H1 (cell line): ENCODE results near the gene AGBL1. TPM values are rescaled to one million over a fixed set of nuclear protein-coding genes. Genes with fewer than 3 reads are reported as not detected.

Experiments used
- CTCF ChIA-PET: fragments of 300-600 bp; sonication (Branson Sonifier 250); formaldehyde crosslinking; loops from one replicate; lab custom pipeline; 2021; ENCODE audit not compliant: partially characterized antibody; lab: Charles Lee
- POLR2A ChIA-PET: fragments of 300-600 bp; sonication (Branson Sonifier 250); formaldehyde crosslinking; loops from one replicate; lab custom pipeline; 2021; ENCODE audit warnings: inconsistent platforms; ENCODE audit not compliant: partially characterized antibody; lab: Charles Lee
- DNase-seq, 2 experiments: peaks; one replicate each; pipeline versions ENCODE4 v3.0.0 to v3.0.0-alpha.2; 2010 to 2022; ENCODE audit warnings: low spot score in 2 of 2, low read depth in 1 of 2, mixed read lengths in 1 of 2
- FAIRE-seq: peaks from 2 replicates; lab custom pipeline; 2011; peaks lifted over from hg19 to GRCh38; lab: Jason Lieb, UNC
- H2AFZ ChIP-seq: 2 replicates; pipeline ENCODE4 v1.8.1; 2012; ENCODE audit warnings: low read length, inconsistent platforms
- H2AK5ac ChIP-seq: 2 replicates; pipeline ENCODE4 v1.6.1; 2013; ENCODE audit warnings: low read depth, low read length
- H2BK120ac ChIP-seq: replicated peaks from 2 replicates; pipeline ENCODE3; 2013; ENCODE audit warnings: low read depth, low read length, inconsistent platforms
- H2BK12ac ChIP-seq: 2 replicates; pipeline ENCODE4 v1.6.1; 2013; ENCODE audit warnings: low read depth, low read length
- H2BK15ac ChIP-seq: 2 replicates; pipeline ENCODE4 v1.6.1; 2013; ENCODE audit warnings: low read length
- H2BK20ac ChIP-seq: 2 replicates; pipeline ENCODE4 v1.6.1; 2013; ENCODE audit warnings: low read length
- H2BK5ac ChIP-seq: 2 replicates; pipeline ENCODE4 v1.6.1; 2013; ENCODE audit warnings: low read depth, low read length
- H3K14ac ChIP-seq: 2 replicates; pipeline ENCODE4 v1.6.1; 2013; ENCODE audit warnings: inconsistent platforms; ENCODE audit not compliant: insufficient read length
- H3K18ac ChIP-seq: 2 replicates; pipeline ENCODE4 v1.6.1; 2013; ENCODE audit warnings: low read length; ENCODE audit errors: extremely low read depth
- H3K23ac ChIP-seq: 2 replicates; pipeline ENCODE4 v1.6.1; 2013; ENCODE audit warnings: inconsistent platforms; ENCODE audit not compliant: insufficient read length
- H3K23me2 ChIP-seq: 2 replicates; pipeline ENCODE4 v1.6.1; 2013; ENCODE audit warnings: low read depth, low read length
- H3K27ac ChIP-seq: 2 replicates; pipeline ENCODE4 v1.6.1; 2011; ENCODE audit warnings: low read depth, low read length, inconsistent platforms
- H3K27me3 ChIP-seq, 4 experiments: replicated peaks in 1 of 4; 1 replicate in 1 of 4; 2 replicates in 3 of 4; pipeline versions ENCODE4 v1.6.1 to v1.8.1; 2011 to 2013; ENCODE audit warnings: low read length in 3 of 4, mild to moderate bottlenecking in 3 of 4, inconsistent platforms in 2 of 4, mixed read lengths in 2 of 4, moderate library complexity in 1 of 4; ENCODE audit not compliant: control insufficient read depth in 3 of 4, insufficient read depth in 3 of 4; ENCODE audit errors: extremely low read depth in 1 of 4
- H3K36me3 ChIP-seq, 4 experiments: 2 replicates each; pipeline versions ENCODE4 v1.6.1 to v1.8.1; 2011 to 2013; ENCODE audit warnings: mild to moderate bottlenecking in 4 of 4, low read length in 3 of 4, moderate library complexity in 2 of 4, control low read depth in 1 of 4, inconsistent platforms in 1 of 4; ENCODE audit not compliant: insufficient read depth in 4 of 4, control insufficient read depth in 2 of 4
- H3K4ac ChIP-seq: replicated peaks from 2 replicates; pipeline ENCODE3; 2013; ENCODE audit warnings: low read length, low read depth, mixed read lengths, inconsistent platforms; ENCODE audit not compliant: insufficient read length
- H3K4me1 ChIP-seq, 4 experiments: replicated peaks in 1 of 4; 1 replicate in 1 of 4; 2 replicates in 3 of 4; pipeline versions ENCODE4 v1.6.1 to v1.8.1; 2011 to 2013; ENCODE audit warnings: low read length in 3 of 4, inconsistent platforms in 2 of 4, mixed read lengths in 1 of 4; ENCODE audit not compliant: insufficient read depth in 4 of 4, control insufficient read depth in 3 of 4
- H3K4me2 ChIP-seq, 2 experiments: 2 replicates each; pipeline versions ENCODE4 v1.6.1 to v1.8.1; 2011 to 2013; ENCODE audit warnings: low read depth in 2 of 2, low read length in 2 of 2, control low read depth in 1 of 2, inconsistent platforms in 1 of 2, mild to moderate bottlenecking in 1 of 2; ENCODE audit not compliant: insufficient read depth in 1 of 2
- H3K4me3 ChIP-seq, 4 experiments: fragments of 200-600, 300-600 bp in 1 of 4; sonication (generic), shearing (Covaris generic), sonication (Bioruptor Twin) in 1 of 4; 2 replicates each; pipeline versions ENCODE4 v1.5.1 to v1.8.1; 2011 to 2016; ENCODE audit warnings: low read length in 4 of 4, low read depth in 3 of 4, control low read depth in 2 of 4, inconsistent platforms in 2 of 4, mild to moderate bottlenecking in 2 of 4, mixed read lengths in 1 of 4, moderate library complexity in 1 of 4; ENCODE audit not compliant: insufficient read depth in 2 of 4; ENCODE audit errors: extremely low read depth in 1 of 4
- H3K56ac ChIP-seq: replicated peaks from 2 replicates; pipeline ENCODE3; 2013; ENCODE audit warnings: low read depth, mild to moderate bottlenecking, mixed read lengths, low read length, inconsistent platforms; ENCODE audit not compliant: insufficient read length
- H3K79me1 ChIP-seq: 2 replicates; pipeline ENCODE4 v1.6.1; 2013; ENCODE audit warnings: low read depth, low read length, control low read depth
- H3K79me2 ChIP-seq, 2 experiments: 2 replicates each; pipeline versions ENCODE4 v1.6.1 to v1.8.1; 2012 to 2013; ENCODE audit warnings: low read length in 2 of 2, mild to moderate bottlenecking in 2 of 2, inconsistent platforms in 1 of 2; ENCODE audit not compliant: insufficient read depth in 2 of 2, control insufficient read depth in 1 of 2
- H3K9ac ChIP-seq, 4 experiments: replicated peaks in 1 of 4; 1 replicate in 1 of 4; 2 replicates in 3 of 4; pipeline versions ENCODE4 v1.6.1 to v1.8.1; 2011 to 2013; ENCODE audit warnings: low read depth in 3 of 4, low read length in 3 of 4, control low read depth in 2 of 4, mild to moderate bottlenecking in 2 of 4, moderate library complexity in 2 of 4, inconsistent platforms in 1 of 4; ENCODE audit errors: extremely low read depth in 1 of 4
- H3K9me3 ChIP-seq, 2 experiments: 2 replicates each; pipeline versions ENCODE4 v1.6.1 to v1.8.1; 2012 to 2013; ENCODE audit warnings: mild to moderate bottlenecking in 2 of 2, moderate library complexity in 2 of 2, control low read depth in 1 of 2, inconsistent platforms in 1 of 2, low read depth in 1 of 2, low read length in 1 of 2, mixed read lengths in 1 of 2; ENCODE audit not compliant: insufficient read depth in 2 of 2
- H4K20me1 ChIP-seq, 2 experiments: replicated peaks in 1 of 2; 2 replicates each; pipeline versions ENCODE3 to v1.8.1; 2011 to 2013; ENCODE audit warnings: inconsistent platforms in 2 of 2, low read length in 2 of 2, mild to moderate bottlenecking in 1 of 2; ENCODE audit not compliant: insufficient read depth in 2 of 2, control insufficient read depth in 1 of 2
- H4K5ac ChIP-seq: 2 replicates; pipeline ENCODE4 v1.6.1; 2013; ENCODE audit warnings: low read length, low read depth, mixed read lengths, inconsistent platforms; ENCODE audit not compliant: insufficient read length
- H4K8ac ChIP-seq: 2 replicates; pipeline ENCODE4 v1.8.0; 2013; ENCODE audit warnings: mild to moderate bottlenecking, moderate library complexity, low read length, inconsistent platforms; ENCODE audit not compliant: insufficient read depth; ENCODE audit errors: extremely low read depth
- H4K91ac ChIP-seq: replicated peaks from 2 replicates; pipeline ENCODE3; 2013; ENCODE audit warnings: low read length, mixed read lengths, inconsistent platforms; ENCODE audit not compliant: insufficient read length
- BACH1 ChIP-seq: IDR thresholded peaks from 2 replicates; pipeline ENCODE4 v1.6.1; 2012; ENCODE audit warnings: low read length, improper control_type of control experiment
- E2F6 ChIP-seq: IDR thresholded peaks from 2 replicates; pipeline ENCODE4 v1.6.1; 2012; ENCODE audit warnings: inconsistent platforms
- KDM1A ChIP-seq: fragments of 200-600, 300-600 bp; sonication (generic); IDR thresholded peaks from 2 replicates; pipeline ENCODE4 v1.7.1; 2016; ENCODE audit warnings: mild to moderate bottlenecking, low read length, borderline replicate concordance
- NANOG ChIP-seq: IDR thresholded peaks from 2 replicates; pipeline ENCODE4 v1.6.1; 2011; ENCODE audit warnings: low read length, low read depth, mild to moderate bottlenecking, inconsistent platforms; ENCODE audit not compliant: insufficient read depth, poor library complexity, severe bottlenecking
- SRF ChIP-seq: IDR thresholded peaks from 2 replicates; pipeline ENCODE4 v1.6.1; 2011; ENCODE audit warnings: mild to moderate bottlenecking, low read depth, low read length, moderate library complexity
- WGBS, 2 experiments: shearing (Covaris generic) in 1 of 2; methylation state at CpG; one replicate each; pipeline versions ENCODE4 v1.1.6 to v1.1.7; 2013 to 2015; ENCODE audit warnings: low lambda C conversion rate in 2 of 2, mixed read lengths in 2 of 2, inconsistent platforms in 1 of 2, low coverage in 1 of 2, missing lambda C conversion rate in 1 of 2; ENCODE audit not compliant: insufficient replicate concordance in 2 of 2, insufficient coverage in 1 of 2, insufficient read length in 1 of 2; ENCODE audit errors: extremely low coverage in 1 of 2, missing lambda C conversion rate in 1 of 2; 5-methylcytosine and 5-hydroxymethylcytosine counted together
- polyA plus RNA-seq, 7 experiments: library from polyadenylated mRNA; depleted of rRNA in 3 of 7; stranded (reverse) in 5 of 7; unstranded in 2 of 7; fragments of >200 nt in 5 of 7; fragments of 200-250 nt in 2 of 7; gene quantifications; 1 replicate in 5 of 7; 2 replicates in 1 of 7; 4 replicates in 1 of 7; pipeline versions ENCODE4 v1.2.1 to v1.2.3, GENCODE V29; 2011 to 2013; ENCODE audit warnings: missing spikeins in 2 of 7, mixed read lengths in 2 of 7
- total RNA-seq: library from RNA; stranded (reverse); fragmentation: NEBNext Ultra II Directional; extraction: Animal tissue kit (Norgen Biotek cat#: 25700); gene quantifications from 2 replicates; pipeline ENCODE4 v1.2.1, GENCODE V29; 2021

AGBL1 gene
- total and polyA plus RNA-seq, 2 of the 8 experiments (the other 6 are each of a cell fraction or from before 2014, with no cell fraction given), result not detected

- no peak overlapping the region for H2BK120ac ChIP-seq
- no peak overlapping the region for H3K18ac ChIP-seq
- no peaks in the 10 kb centered on the region for H3K23me2 ChIP-seq
- no peak for DNase-seq
- H3K56ac ChIP-seq, result no peak overlapping the region
- no peak overlapping the region for H3K14ac ChIP-seq
- no peak overlapping the region for H4K8ac ChIP-seq
- no peak overlapping the region for H3K4ac ChIP-seq
- no peak for FAIRE-seq
- no peaks in the 10 kb centered on the region for H3K36me3 ChIP-seq
- H2BK5ac ChIP-seq, result no peak overlapping the region
- no peaks in the 10 kb centered on the region for H3K9me3 ChIP-seq
- H3K4me2 ChIP-seq, result no peak overlapping the region
- H3K4me1 ChIP-seq, result no peaks in the 10 kb centered on the region
- H3K27ac ChIP-seq, result no peak overlapping the region
- H4K5ac ChIP-seq, result no peak overlapping the region
- H2AFZ ChIP-seq, result no peak overlapping the region
- TF ChIP-seq KDM1A (no peak), SRF (no peak), NANOG (no peak), BACH1 (no peak), E2F6 (no peak)
- H2BK12ac ChIP-seq, result no peak overlapping the region
- POLR2A ChIA-PET, result no interaction called here
- H4K20me1 ChIP-seq, result no peaks in the 10 kb centered on the region
- H2BK15ac ChIP-seq, result no peak overlapping the region
- no peaks in the 10 kb centered on the region for H3K79me1 ChIP-seq
- CTCF ChIA-PET, result no interaction called here
- H4K91ac ChIP-seq, result no peak overlapping the region
- WGBS, 2 experiments, result 94% methylated on average over 4 of the region's 4 CpGs; no CpG with 5 or more reads in 1 of the 2 experiments
- H2BK20ac ChIP-seq, result no peak overlapping the region
- no peak overlapping the region for H3K9ac ChIP-seq
- no peak overlapping the region for H3K4me3 ChIP-seq
- H2AK5ac ChIP-seq, result no peak overlapping the region
- no peaks in the 10 kb centered on the region for H3K27me3 ChIP-seq
- no peaks in the 10 kb centered on the region for H3K79me2 ChIP-seq
- H3K23ac ChIP-seq, result no peak overlapping the region
Measured at GRCh38 chr15:86857701-86858100, 778.0 kb downstream of the AGBL1 start.
